Fibroblast of villous mesenchyme (primary cell): ENCODE measurements around the gene UNKL. TPM values are rescaled to one million over a fixed set of nuclear protein-coding genes. Genes with fewer than 3 reads are reported as not detected.

ENCODE experiments used
- DNase-seq: peaks from one replicate; pipeline ENCODE4 v3.0.0-alpha.2; 2010; ENCODE audit warnings: low read depth
- H3K4me3 ChIP-seq: 2 replicates; pipeline ENCODE4 v1.5.1; 2011; ENCODE audit warnings: low read depth, mild to moderate bottlenecking, low read length
- CTCF ChIP-seq: IDR thresholded peaks from 2 replicates; pipeline ENCODE4 v1.5.1; 2012; ENCODE audit warnings: low read depth, mild to moderate bottlenecking, low read length; ENCODE audit not compliant: insufficient read depth
- total RNA-seq: library from RNA; depleted of rRNA; stranded (reverse); fragments of >200 nt; gene quantifications from 2 replicates; pipeline ENCODE4 v1.2.3, GENCODE V29; 2012

UNKL gene
- total RNA-seq, 1 donor: 7.8 TPM

- TF ChIP-seq CTCF: no peak
- DNase-seq: no peak
- H3K4me3 ChIP-seq: no peak overlapping the region
Observed at GRCh38 chr16:1326391-1326790, 88.1 kb downstream of the UNKL start.

- H3K4me3 ChIP-seq: no peak overlapping the region
- no peak for TF ChIP-seq CTCF
- no peak for DNase-seq
Observed at GRCh38 chr16:1325673-1326371, 88.7 kb downstream of the UNKL start.

GRCh38 chr16:1325261-1325660, 89.2 kb downstream of the UNKL start:
- no peak for DNase-seq
- no peak overlapping the region for H3K4me3 ChIP-seq
- TF ChIP-seq CTCF: no peak

GRCh38 chr16:1324286-1324826, 90.1 kb downstream of the UNKL start:
- DNase-seq: no peak
- TF ChIP-seq CTCF: no peak
- no peak overlapping the region for H3K4me3 ChIP-seq

GRCh38 chr16:1323296-1324239, 90.9 kb downstream of the UNKL start:
- H3K4me3 ChIP-seq: no peak overlapping the region

GRCh38 chr16:1322407-1322806, 92.1 kb downstream of the UNKL start:
- DNase-seq: no peak
- no peak for TF ChIP-seq CTCF
- H3K4me3 ChIP-seq: no peak overlapping the region

More at GRCh38 chr16:1323296-1324239, 90.9 kb downstream of the UNKL start:
- TF ChIP-seq CTCF: no peak
- DNase-seq: no peak
